Testis (tissue), 3 donors: ENCODE results near the gene RETN. TPM values are rescaled to one million over a fixed set of nuclear protein-coding genes. Genes with fewer than 3 reads are reported as not detected.

Source experiments
- DNase-seq: peaks from one replicate; pipeline ENCODE4 v3.0.0-alpha.2; 2019
- H3K27ac ChIP-seq, 2 donors: fragments of 200-600 bp; sonication (generic); one replicate each; pipeline ENCODE4 v1.5.1; 2019
- H3K27me3 ChIP-seq: fragments of 200-600 bp; sonication (generic); one replicate; pipeline ENCODE4 v1.5.1; 2019
- H3K36me3 ChIP-seq: fragments of 200-600 bp; sonication (generic); one replicate; pipeline ENCODE4 v1.5.1; 2017; ENCODE audit warnings: low read depth; ENCODE audit errors: missing control alignments
- H3K4me1 ChIP-seq: fragments of 200-600 bp; sonication (generic); one replicate; pipeline ENCODE4 v1.5.1; 2019
- H3K4me3 ChIP-seq, 2 donors: fragments of 200-600 bp; sonication (generic); one replicate each; pipeline ENCODE4 v1.5.1; 2017 to 2019
- H3K9me3 ChIP-seq: fragments of 200-600 bp; sonication (generic); one replicate; pipeline ENCODE4 v1.5.1; 2017
- POLR2A ChIP-seq: fragments of 450-650 bp; IDR thresholded peaks from one replicate; pipeline ENCODE4 v1.6.1; 2017; ENCODE audit warnings: antibody characterized with exemption, mild to moderate bottlenecking, moderate library complexity
- WGBS, 2 donors: methylation state at CpG; one replicate each; pipeline ENCODE4 v1.1.5; 2018; 5-methylcytosine and 5-hydroxymethylcytosine counted together
- intact Hi-C: fragments of 100-400 bp; cut with DNase I; formaldehyde crosslinking; loops from one replicate; pipeline ENCODE4 v1.15.1; 2023; ENCODE audit warnings: low total_unique reads
- polyA plus RNA-seq: library from polyadenylated mRNA; stranded (reverse); fragments of 350-450 nt; fragmentation: Illumina TruSeq; extraction: RNeasy Lipid Tissue Mini Kit (QIAGEN cat#74804); gene quantifications from one replicate; pipeline ENCODE4 v1.2.3, GENCODE V29; 2014; ENCODE audit warnings: low read depth, low replicate concordance; ENCODE audit not compliant: insufficient read depth
- total RNA-seq, 2 donors: library from RNA; depleted of rRNA; stranded (reverse); fragments of >200 nt; gene quantifications; one replicate each; pipeline ENCODE4 v1.2.3, GENCODE V29; 2016
- TF ChIP-seq, protein P1 (sequence below), 3 experiments: fragments of 450-650 bp in 2 of 3; fragments of 200-600 bp in 1 of 3; sonication (generic) in 1 of 3; IDR thresholded peaks; one replicate each; pipeline ENCODE4 v1.5.1; 2016 to 2019; ENCODE audit warnings: antibody characterized with exemption in 3 of 3, mild to moderate bottlenecking in 2 of 3, moderate library complexity in 1 of 3

The RETN gene
- total and polyA plus RNA-seq, 3 donors from 2014 or later, result 1.9 TPM; not detected in 2

- no peaks in the 10 kb centered on the region for H3K4me1 ChIP-seq
- DNase-seq, result no peak
- 91 to 97% methylated on average over 5 to 14 of the region's 14 CpGs for WGBS, 2 donors
- intact Hi-C loops, result no loop called here
- H3K9me3 ChIP-seq, result no peaks in the 10 kb centered on the region
- H3K36me3 ChIP-seq, result no peaks in the 10 kb centered on the region
- no peak overlapping the region for H3K27ac ChIP-seq
- TF ChIP-seq, protein P1, sequence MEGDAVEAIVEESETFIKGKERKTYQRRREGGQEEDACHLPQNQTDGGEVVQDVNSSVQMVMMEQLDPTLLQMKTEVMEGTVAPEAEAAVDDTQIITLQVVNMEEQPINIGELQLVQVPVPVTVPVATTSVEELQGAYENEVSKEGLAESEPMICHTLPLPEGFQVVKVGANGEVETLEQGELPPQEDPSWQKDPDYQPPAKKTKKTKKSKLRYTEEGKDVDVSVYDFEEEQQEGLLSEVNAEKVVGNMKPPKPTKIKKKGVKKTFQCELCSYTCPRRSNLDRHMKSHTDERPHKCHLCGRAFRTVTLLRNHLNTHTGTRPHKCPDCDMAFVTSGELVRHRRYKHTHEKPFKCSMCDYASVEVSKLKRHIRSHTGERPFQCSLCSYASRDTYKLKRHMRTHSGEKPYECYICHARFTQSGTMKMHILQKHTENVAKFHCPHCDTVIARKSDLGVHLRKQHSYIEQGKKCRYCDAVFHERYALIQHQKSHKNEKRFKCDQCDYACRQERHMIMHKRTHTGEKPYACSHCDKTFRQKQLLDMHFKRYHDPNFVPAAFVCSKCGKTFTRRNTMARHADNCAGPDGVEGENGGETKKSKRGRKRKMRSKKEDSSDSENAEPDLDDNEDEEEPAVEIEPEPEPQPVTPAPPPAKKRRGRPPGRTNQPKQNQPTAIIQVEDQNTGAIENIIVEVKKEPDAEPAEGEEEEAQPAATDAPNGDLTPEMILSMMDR (IDR thresholded peaks at IDR 0.05), result no peak
- TF ChIP-seq POLR2A, result no peak
- no peaks in the 10 kb centered on the region for H3K27me3 ChIP-seq
- H3K4me3 ChIP-seq, result no peak overlapping the region
Measured at GRCh38 chr19:7645163-7645562, 23.7 kb upstream of the RETN start.

DNA sequence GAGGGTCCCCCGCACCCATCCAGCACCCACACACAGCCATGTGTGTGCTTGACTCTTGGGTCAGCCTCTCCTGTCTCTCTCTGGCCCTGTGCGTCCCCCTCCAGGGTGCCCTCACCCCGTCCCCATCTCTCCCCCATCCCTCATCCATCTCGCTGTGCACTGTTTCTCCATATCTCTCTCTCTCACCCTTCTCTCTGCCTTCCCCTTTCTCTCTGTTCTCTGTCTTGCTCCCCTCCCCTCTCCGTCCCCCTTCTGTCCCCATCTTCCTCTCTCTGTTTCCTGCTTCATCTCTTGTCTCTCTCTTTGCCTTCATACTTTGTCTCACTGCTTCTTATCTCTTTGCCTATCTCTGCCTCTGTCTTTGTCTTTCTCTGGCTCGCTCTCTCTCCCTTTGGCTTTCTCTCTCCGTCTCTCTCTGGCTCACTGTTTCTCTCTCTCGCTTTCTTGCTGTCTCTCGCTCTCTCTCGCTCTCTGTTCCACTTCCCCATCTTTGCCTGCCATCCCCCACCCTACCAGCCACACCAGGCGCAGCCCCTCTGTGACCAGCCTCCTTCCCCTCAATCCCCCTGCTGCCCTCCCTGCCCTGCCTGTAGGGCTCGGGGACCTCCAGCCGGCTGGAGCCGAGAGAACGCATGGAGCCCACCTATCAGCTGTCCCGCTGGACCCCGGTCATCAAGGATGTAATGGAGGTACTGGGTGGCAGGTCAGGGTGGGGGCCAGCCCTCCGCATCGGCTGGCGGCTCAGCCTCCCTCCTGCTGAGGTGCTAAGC lies 23.0 kb upstream of the RETN start:
- H3K9me3 ChIP-seq, result no peaks in the 10 kb centered on the region
- no peak overlapping the region for H3K27ac ChIP-seq
- no peaks in the 10 kb centered on the region for H3K36me3 ChIP-seq
- WGBS, 2 donors, result 71% methylated on average over 17 to 20 of the region's 20 CpGs
- H3K27me3 ChIP-seq, result no peaks in the 10 kb centered on the region
- no peaks in the 10 kb centered on the region for H3K4me1 ChIP-seq
- DNase-seq, result no peak
- H3K4me3 ChIP-seq, result no peak overlapping the region
- intact Hi-C loops, result no loop called here
- TF ChIP-seq, protein P1 (IDR thresholded peaks at IDR 0.05), result no peak
- TF ChIP-seq POLR2A, result no peak

DNA sequence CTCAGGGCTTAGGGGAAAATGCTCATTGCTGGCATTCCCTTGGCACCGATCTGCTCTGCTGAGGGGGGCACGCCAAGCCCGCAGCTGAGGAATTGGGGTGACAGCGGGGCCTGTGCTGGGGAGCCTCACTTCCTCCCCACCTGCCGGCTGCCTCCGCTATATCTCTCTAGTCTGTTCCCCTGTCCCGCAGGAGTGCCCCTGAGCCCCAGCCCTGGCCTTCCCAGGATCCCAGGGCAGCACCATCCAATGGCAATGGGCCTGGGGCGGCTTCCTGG lies 22.5 kb upstream of the RETN start:
- Histone ChIP-seq H3K4me3 (no peak overlapping the region), H3K9me3 (no peaks in the 10 kb centered on the region), H3K4me1 (no peaks in the 10 kb centered on the region), H3K36me3 (no peaks in the 10 kb centered on the region), H3K27me3 (no peaks in the 10 kb centered on the region), H3K27ac (no peak overlapping the region)
- 74 to 94% methylated on average over 4 to 8 of the region's 8 CpGs for WGBS, 2 donors
- TF ChIP-seq, protein P1 (IDR thresholded peaks at IDR 0.05), result no peak
- no peak for TF ChIP-seq POLR2A
- intact Hi-C loops, result no loop called here
- no peak for DNase-seq

GRCh38 chr19:7647156-7647555 lies 21.7 kb upstream of the RETN start:
- no peak for DNase-seq
- no peak overlapping the region for H3K4me3 ChIP-seq
- no peaks in the 10 kb centered on the region for H3K36me3 ChIP-seq
- no peaks in the 10 kb centered on the region for H3K27me3 ChIP-seq
- H3K9me3 ChIP-seq, result no peaks in the 10 kb centered on the region
- WGBS, 2 donors, result 89 to 92% methylated on average over 10 to 25 of the region's 26 CpGs
- intact Hi-C loops, result no loop called here
- H3K27ac ChIP-seq, result no peak overlapping the region
- TF ChIP-seq, protein P1 (IDR thresholded peaks at IDR 0.05), result no peak
- TF ChIP-seq POLR2A, result no peak
- H3K4me1 ChIP-seq, result no peaks in the 10 kb centered on the region
